Panc1 (cell line): ENCODE data around the gene NDNF. TPM values are rescaled to one million over a fixed set of nuclear protein-coding genes. Genes with fewer than 3 reads are reported as not detected.

Source experiments
- ATAC-seq: fragments of 200-7000 bp; cut with Tn5 transposase; 2 replicates; pipeline ENCODE4 v1.9.1; 2020; ENCODE audit warnings: mild to moderate bottlenecking, moderate library complexity
- BruUV-seq: library from RNA; stranded (reverse); fragments of 400-500 nt; replicated peaks from 2 replicates; lab custom pipeline; 2021; lab: Mats Ljungman, UMichigan
- CTCF ChIA-PET: fragments of 300-600 bp; sonication (Branson Sonifier 250); formaldehyde crosslinking; loops from one replicate; lab custom pipeline; 2022; ENCODE audit warnings: antibody characterized with exemption; lab: Charles Lee
- POLR2A ChIA-PET: fragments of 300-600 bp; sonication (Branson Sonifier 250); formaldehyde crosslinking; loops from one replicate; lab custom pipeline; 2022; ENCODE audit warnings: antibody characterized with exemption; lab: Charles Lee
- DNase-seq: peaks from one replicate; pipeline ENCODE4 v3.0.0-alpha.2; 2010; ENCODE audit warnings: low read depth, low spot score
- H3K27ac ChIP-seq: 2 replicates; pipeline ENCODE4 v1.5.1; 2011; ENCODE audit warnings: mild to moderate bottlenecking, low read length, inconsistent platforms
- H3K27me3 ChIP-seq: fragments of 200-500 bp; sonication (Bioruptor generic); 2 replicates; pipeline ENCODE4 v1.6.0; 2014; ENCODE audit warnings: low read length, inconsistent platforms; ENCODE audit not compliant: control insufficient read depth, insufficient read depth
- H3K36me3 ChIP-seq: fragments of 200-500 bp; sonication (Bioruptor generic); 2 replicates; pipeline ENCODE4 v1.5.1; 2014; ENCODE audit warnings: inconsistent platforms, mild to moderate bottlenecking, low read length, moderate library complexity; ENCODE audit not compliant: control insufficient read depth, insufficient read depth
- H3K4me1 ChIP-seq: 2 replicates; pipeline ENCODE4 v1.5.1; 2011; ENCODE audit warnings: inconsistent platforms, mild to moderate bottlenecking, low read length, moderate library complexity; ENCODE audit not compliant: control insufficient read depth, insufficient read depth
- H3K4me3 ChIP-seq, 2 experiments: 2 replicates each; pipeline ENCODE4 v1.5.1; 2011 to 2012; ENCODE audit warnings: low read depth in 2 of 2, low read length in 2 of 2, mild to moderate bottlenecking in 2 of 2, inconsistent platforms in 1 of 2, moderate library complexity in 1 of 2
- H3K9me3 ChIP-seq: fragments of 200-500 bp; sonication (Bioruptor generic); 2 replicates; pipeline ENCODE4 v1.5.1; 2014; ENCODE audit warnings: low read depth, mild to moderate bottlenecking, inconsistent platforms, low read length, moderate library complexity; ENCODE audit not compliant: control insufficient read depth, insufficient read depth
- CTCF ChIP-seq: fragments of 450-650 bp; IDR thresholded peaks from 2 replicates; pipeline ENCODE4 v1.5.1; 2017; ENCODE audit warnings: mild to moderate bottlenecking
- POLR2AphosphoS5 ChIP-seq: IDR thresholded peaks from 2 replicates; pipeline ENCODE4 v1.6.1; 2012; ENCODE audit warnings: mild to moderate bottlenecking, low read depth, low read length, moderate library complexity
- REST ChIP-seq, 2 experiments: IDR thresholded peaks; 2 replicates each; pipeline ENCODE4 v1.6.1; 2011 to 2012; ENCODE audit warnings: low read depth in 2 of 2, control low read depth in 1 of 2, low read length in 1 of 2, mild to moderate bottlenecking in 1 of 2, moderate library complexity in 1 of 2; ENCODE audit not compliant: insufficient read depth in 1 of 2
- SIN3A ChIP-seq: IDR thresholded peaks from 2 replicates; pipeline ENCODE4 v1.6.1; 2012; ENCODE audit warnings: low read depth, mild to moderate bottlenecking, low read length, moderate library complexity, borderline replicate concordance; ENCODE audit not compliant: insufficient read depth
- TCF7L2 ChIP-seq: IDR thresholded peaks from 2 replicates; pipeline ENCODE4 v1.6.1; 2011; ENCODE audit warnings: mild to moderate bottlenecking, low read depth, low read length, inconsistent platforms
- in situ Hi-C: cut with HindIII; loops from 2 replicates; pipeline ENCODE4 v1.10.0; 2016; ENCODE audit warnings: low sequenced_read_pairs, low pct_unique_long_range_greater_than_20kb
- intact Hi-C: fragments of 100-400 bp; cut with micrococcal nuclease; formaldehyde crosslinking; loops from one replicate; pipeline ENCODE4 v1.10.0; 2022; ENCODE audit not compliant: unreplicated experiment
- total RNA-seq: library from RNA; stranded (reverse); gene quantifications from one replicate; pipeline ENCODE4 v1.2.1, GENCODE V29; 2021; ENCODE audit not compliant: unreplicated experiment

The NDNF gene
- total RNA-seq, 1 experiment from 2014 or later, result 0.10 TPM

GRCh38 chr4:121118344-121118743 is 46.0 kb upstream of the NDNF start:
- intact Hi-C loops (no loop called here), in situ Hi-C loops (no loop called here)
- H3K9me3 ChIP-seq, result no peaks in the 10 kb centered on the region
- no peak for TF ChIP-seq SIN3A
- TF ChIP-seq REST (IDR thresholded peaks at IDR 0.05; ENCODE audit: insufficient read depth in 1 of 2, low read depth in 2 of 2, low read length in 1 of 2), result no peak
- TF ChIP-seq TCF7L2, result no peak
- TF ChIP-seq POLR2AphosphoS5, result no peak
- no peak for TF ChIP-seq CTCF
- ATAC-seq (no peak), DNase-seq (no peak)
- H3K36me3 ChIP-seq, result no peaks in the 10 kb centered on the region
- CTCF ChIA-PET, result interaction anchor here (1.0 kb wide), 1 partner anchor 47 kb away, joined by 9 read pairs; no protein-coding TSS in a partner anchor
- no TSS peak for BruUV-seq
- POLR2A ChIA-PET, result no interaction called here
- H3K27ac ChIP-seq, result no peak overlapping the region
- no peak overlapping the region for H3K4me3 ChIP-seq
- H3K4me1 ChIP-seq, result no peaks in the 10 kb centered on the region
- H3K27me3 ChIP-seq, result no peaks in the 10 kb centered on the region

- ATAC-seq (no peak), DNase-seq (no peak)
- Histone ChIP-seq H3K27ac (no peak overlapping the region), H3K4me1 (no peaks in the 10 kb centered on the region), H3K27me3 (no peaks in the 10 kb centered on the region), H3K9me3 (no peaks in the 10 kb centered on the region), H3K36me3 (no peaks in the 10 kb centered on the region), H3K4me3 (no peak overlapping the region)
- intact Hi-C loops (no loop called here), in situ Hi-C loops (no loop called here)
- POLR2A ChIA-PET, result no interaction called here
- no peak for TF ChIP-seq CTCF
- TF ChIP-seq REST (IDR thresholded peaks at IDR 0.05; ENCODE audit: insufficient read depth in 1 of 2, low read depth in 2 of 2, low read length in 1 of 2), result no peak
- TF ChIP-seq POLR2AphosphoS5, result no peak
- TF ChIP-seq TCF7L2, result no peak
- TF ChIP-seq SIN3A, result no peak
- CTCF ChIA-PET, result no interaction called here
- no TSS peak for BruUV-seq
Observed at GRCh38 chr4:121114756-121115155, 42.4 kb upstream of the NDNF start.
